Effector memory CD4-positive, alpha-beta T cell (primary cell): ENCODE data around the gene TBC1D23.

ENCODE experiments used
- DNase-seq, 3 donors: peaks; one replicate each; pipeline ENCODE4 v3.0.0-alpha.2; 2020
- H3K27ac ChIP-seq: 2 replicates; pipeline ENCODE4 v1.7.0; 2013; ENCODE audit warnings: mild to moderate bottlenecking, low read length, moderate library complexity; ENCODE audit not compliant: insufficient read depth, poor library complexity, severe bottlenecking
- H3K27me3 ChIP-seq: replicated peaks from 2 replicates; pipeline ENCODE4 v1.7.0; 2013; ENCODE audit warnings: mild to moderate bottlenecking, low read length; ENCODE audit not compliant: insufficient read depth, control insufficient read depth, poor library complexity, severe bottlenecking
- H3K36me3 ChIP-seq: 2 replicates; pipeline ENCODE4 v1.7.0; 2013; ENCODE audit warnings: mild to moderate bottlenecking, low read length, moderate library complexity; ENCODE audit not compliant: control insufficient read depth, insufficient read depth
- H3K4me1 ChIP-seq: 2 replicates; pipeline ENCODE4 v1.7.0; 2013; ENCODE audit warnings: low read length, mild to moderate bottlenecking; ENCODE audit not compliant: control insufficient read depth, insufficient read depth, poor library complexity, severe bottlenecking
- H3K4me3 ChIP-seq: 2 replicates; pipeline ENCODE4 v1.7.0; 2013; ENCODE audit warnings: low read length, low read depth, mild to moderate bottlenecking; ENCODE audit not compliant: insufficient read depth, poor library complexity, severe bottlenecking
- H3K9me3 ChIP-seq: 2 replicates; pipeline ENCODE4 v1.7.0; 2013; ENCODE audit warnings: mild to moderate bottlenecking, low read length, moderate library complexity; ENCODE audit not compliant: control insufficient read depth

The TBC1D23 gene

DNA sequence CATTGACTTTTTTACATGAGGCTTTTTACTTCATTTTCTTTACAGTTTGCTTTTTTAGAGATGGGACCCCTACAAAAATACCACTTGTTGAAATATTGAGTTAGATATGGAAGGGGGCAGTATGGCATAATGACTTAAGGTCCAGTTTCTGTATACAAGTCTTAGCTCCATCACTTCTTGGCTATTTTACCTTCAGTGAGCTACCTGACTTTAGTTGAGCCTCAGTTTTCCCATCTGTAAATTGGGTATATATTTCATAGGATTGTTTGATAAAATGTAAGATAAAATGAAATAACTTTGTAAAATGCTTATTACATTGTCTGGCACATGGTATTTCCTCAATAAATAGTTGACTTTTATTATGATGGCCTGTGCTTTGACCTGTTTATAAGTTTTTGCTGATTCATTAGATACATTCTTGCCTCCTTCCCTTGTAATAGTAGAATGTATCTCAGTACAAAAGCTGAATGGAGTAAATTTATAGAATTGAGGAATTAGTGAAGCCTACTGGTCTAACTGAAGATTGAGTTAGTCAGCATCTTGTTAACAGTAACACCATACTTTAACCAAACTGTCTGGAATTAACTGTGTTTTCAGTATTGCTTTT, 27.6 kb downstream of the TBC1D23 start:
- H3K36me3 ChIP-seq, result peaks cover 15% of the 10 kb centered on the region
- no peak for DNase-seq
- no peaks in the 10 kb centered on the region for H3K4me1 ChIP-seq
- no peaks in the 10 kb centered on the region for H3K9me3 ChIP-seq
- H3K4me3 ChIP-seq, result no peak overlapping the region
- no peaks in the 10 kb centered on the region for H3K27me3 ChIP-seq
- H3K27ac ChIP-seq, result no peak overlapping the region

DNA sequence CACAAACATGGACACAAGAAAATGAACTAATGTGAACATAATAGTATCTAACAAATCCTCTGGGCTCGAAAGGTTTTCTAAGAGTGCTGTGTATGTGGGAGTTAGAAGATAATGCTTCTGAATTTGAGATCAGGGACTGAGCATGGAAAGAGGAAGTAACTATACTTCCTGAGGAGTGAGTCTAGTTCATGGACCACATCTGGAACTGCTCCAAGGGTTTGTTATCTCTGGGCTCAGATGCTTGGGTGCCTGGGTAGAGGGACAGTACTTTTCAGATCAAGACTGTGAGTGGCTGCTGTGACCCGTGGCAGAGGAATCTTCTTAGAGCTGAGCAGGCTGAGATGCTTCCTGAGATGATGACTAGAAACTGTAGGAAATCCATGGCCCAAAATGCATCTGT, 28.5 kb downstream of the TBC1D23 start:
- H3K27ac ChIP-seq, result no peak overlapping the region
- H3K36me3 ChIP-seq, result peaks cover 14% of the 10 kb centered on the region
- no peak for DNase-seq
- no peaks in the 10 kb centered on the region for H3K27me3 ChIP-seq
- H3K4me3 ChIP-seq, result no peak overlapping the region
- H3K4me1 ChIP-seq, result no peaks in the 10 kb centered on the region
- no peaks in the 10 kb centered on the region for H3K9me3 ChIP-seq

DNA sequence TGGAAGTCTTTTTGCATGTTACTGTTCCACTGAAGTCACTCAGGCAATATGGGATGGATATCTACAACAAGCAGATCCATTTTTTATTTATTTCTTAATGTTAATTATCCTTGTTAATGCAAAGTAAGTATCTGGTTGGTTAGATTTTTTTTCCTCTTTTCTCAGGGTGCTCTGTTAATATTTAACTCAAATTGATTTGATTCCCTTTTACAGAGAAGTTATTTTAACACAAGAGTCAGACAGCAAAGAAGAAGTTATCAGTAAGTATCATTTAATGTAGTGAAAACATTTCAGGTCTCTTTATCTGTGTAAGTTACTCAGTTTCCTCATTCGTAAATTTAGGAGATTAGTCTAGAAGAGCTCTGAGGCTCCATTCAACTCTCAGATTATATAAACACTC, 34.3 kb downstream of the TBC1D23 start:
- H3K4me1 ChIP-seq, result no peaks in the 10 kb centered on the region
- no peaks in the 10 kb centered on the region for H3K27me3 ChIP-seq
- peaks cover 25% of the 10 kb centered on the region for H3K36me3 ChIP-seq
- H3K27ac ChIP-seq, result no peak overlapping the region
- DNase-seq, result no peak
- H3K4me3 ChIP-seq, result no peak overlapping the region
- no peaks in the 10 kb centered on the region for H3K9me3 ChIP-seq

DNA sequence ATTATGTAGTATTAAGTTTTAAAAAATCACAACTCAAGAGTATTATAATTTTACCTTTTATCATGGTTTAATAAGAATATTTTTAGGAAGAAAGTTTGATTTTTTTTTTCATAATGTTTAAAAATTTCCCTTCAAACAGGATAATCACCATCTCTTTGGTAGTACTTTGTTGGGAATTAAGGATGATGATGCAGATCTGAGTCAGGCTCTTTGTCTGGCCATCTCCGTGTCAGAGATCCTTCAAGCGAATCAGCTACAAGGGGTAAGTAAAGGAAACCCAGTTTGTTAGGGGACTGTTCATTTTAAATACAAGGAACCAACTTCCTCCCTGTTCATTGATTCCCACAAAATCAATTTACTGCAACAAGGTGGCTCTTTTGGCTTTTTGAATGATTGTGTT, 37.0 kb downstream of the TBC1D23 start:
- no peaks in the 10 kb centered on the region for H3K27me3 ChIP-seq
- no peak for DNase-seq
- H3K4me1 ChIP-seq, result no peaks in the 10 kb centered on the region
- H3K9me3 ChIP-seq, result no peaks in the 10 kb centered on the region
- H3K36me3 ChIP-seq, result peaks cover 22% of the 10 kb centered on the region
- H3K27ac ChIP-seq, result no peak overlapping the region
- H3K4me3 ChIP-seq, result no peak overlapping the region

DNA sequence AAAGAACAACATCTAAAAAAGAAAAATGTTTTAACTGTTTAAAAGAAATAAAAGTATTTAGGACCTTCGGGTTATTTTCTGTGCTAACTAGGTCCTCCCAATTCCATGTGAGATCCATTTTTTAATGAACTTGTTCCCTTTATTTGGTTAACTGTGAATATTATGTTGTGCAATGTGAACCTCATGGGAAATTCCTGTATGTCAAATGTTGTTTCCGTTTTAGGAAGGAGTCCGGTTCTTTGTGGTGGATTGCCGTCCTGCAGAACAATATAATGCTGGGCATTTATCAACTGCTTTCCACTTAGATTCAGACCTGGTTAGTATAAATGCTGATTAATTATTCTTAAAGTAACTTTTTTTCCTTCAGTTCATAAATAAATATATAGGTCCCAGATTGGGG, 38.2 kb downstream of the TBC1D23 start:
- Histone ChIP-seq H3K27ac (no peak overlapping the region), H3K36me3 (peaks cover 22% of the 10 kb centered on the region), H3K4me3 (no peak overlapping the region), H3K4me1 (no peaks in the 10 kb centered on the region), H3K27me3 (no peaks in the 10 kb centered on the region), H3K9me3 (no peaks in the 10 kb centered on the region)
- no peak for DNase-seq

DNA sequence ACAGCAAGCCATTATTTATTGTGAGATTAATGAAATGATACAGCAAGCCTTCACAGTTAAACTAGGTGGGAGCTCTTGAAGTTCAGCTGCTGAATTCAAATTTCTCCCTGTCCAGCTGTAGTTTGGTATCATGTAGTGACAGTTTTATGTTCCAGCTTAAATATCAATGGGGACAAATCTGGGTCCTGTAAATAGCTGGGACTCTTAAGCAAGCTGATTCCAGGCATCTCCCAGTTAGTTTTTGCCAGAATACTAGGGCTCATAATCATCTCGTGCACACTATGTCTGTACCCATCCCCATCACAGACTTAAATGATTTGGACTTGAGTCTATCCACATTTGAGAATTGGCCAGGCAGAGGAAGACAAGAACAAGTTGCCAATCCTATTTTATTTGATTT, 45.9 kb downstream of the TBC1D23 start:
- no peak overlapping the region for H3K4me3 ChIP-seq
- no peak for DNase-seq
- no peaks in the 10 kb centered on the region for H3K9me3 ChIP-seq
- H3K4me1 ChIP-seq, result no peaks in the 10 kb centered on the region
- H3K27me3 ChIP-seq, result no peaks in the 10 kb centered on the region
- no peak overlapping the region for H3K27ac ChIP-seq
- H3K36me3 ChIP-seq, result peaks cover 22% of the 10 kb centered on the region

DNA sequence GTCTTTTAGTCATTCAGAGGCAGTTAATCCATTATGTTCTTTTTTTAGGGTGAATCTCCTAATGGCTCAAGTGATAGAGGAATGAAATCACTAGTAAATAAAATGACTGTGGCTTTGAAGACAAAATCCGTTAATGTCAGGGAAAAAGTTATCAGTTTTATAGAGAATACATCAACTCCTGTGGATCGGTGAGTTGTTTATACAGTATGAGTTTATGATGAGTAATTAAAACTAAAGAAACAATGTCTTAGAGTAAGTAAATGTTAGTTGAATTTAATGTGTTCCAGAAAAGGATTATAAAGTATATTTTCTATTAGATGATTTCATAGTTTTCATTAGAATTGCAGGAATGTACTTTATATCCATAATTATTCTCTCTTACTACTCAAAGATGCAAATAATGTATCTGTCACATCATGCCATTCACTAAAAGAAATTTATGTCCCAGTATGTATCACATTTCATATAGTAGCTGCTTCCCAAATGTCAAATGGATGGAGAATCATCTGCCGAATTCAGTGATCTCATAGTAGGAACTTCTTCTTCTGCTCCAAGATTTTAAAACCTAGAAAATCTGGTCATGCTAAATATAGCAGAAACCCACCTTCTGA, 49.7 kb downstream of the TBC1D23 start:
- DNase-seq, result no peak
- Histone ChIP-seq H3K27ac (no peak overlapping the region), H3K36me3 (peaks cover 25% of the 10 kb centered on the region), H3K27me3 (no peaks in the 10 kb centered on the region), H3K4me3 (no peak overlapping the region), H3K9me3 (no peaks in the 10 kb centered on the region), H3K4me1 (no peaks in the 10 kb centered on the region)

DNA sequence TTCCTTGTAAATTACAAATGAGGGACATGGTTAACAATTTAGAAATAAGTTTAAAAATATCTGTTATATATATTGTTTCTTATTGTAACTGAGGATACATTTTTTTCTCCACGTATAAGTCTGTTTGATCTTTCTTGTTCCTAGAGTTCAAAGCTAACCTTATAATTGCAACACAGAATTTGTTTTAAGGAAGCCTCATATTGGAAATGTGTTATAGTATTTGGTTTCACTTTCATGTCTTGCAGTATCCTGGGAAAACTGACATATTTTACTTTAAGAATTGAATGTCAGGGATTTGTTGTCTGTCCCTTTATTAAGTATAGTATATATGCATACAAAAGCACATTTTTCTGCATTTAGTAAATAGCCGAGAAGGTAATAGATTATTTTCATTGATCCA, 50.2 kb downstream of the TBC1D23 start:
- Histone ChIP-seq H3K27me3 (no peaks in the 10 kb centered on the region), H3K36me3 (peaks cover 20% of the 10 kb centered on the region), H3K9me3 (no peaks in the 10 kb centered on the region), H3K27ac (no peak overlapping the region), H3K4me3 (no peak overlapping the region), H3K4me1 (no peaks in the 10 kb centered on the region)
- no peak for DNase-seq

DNA sequence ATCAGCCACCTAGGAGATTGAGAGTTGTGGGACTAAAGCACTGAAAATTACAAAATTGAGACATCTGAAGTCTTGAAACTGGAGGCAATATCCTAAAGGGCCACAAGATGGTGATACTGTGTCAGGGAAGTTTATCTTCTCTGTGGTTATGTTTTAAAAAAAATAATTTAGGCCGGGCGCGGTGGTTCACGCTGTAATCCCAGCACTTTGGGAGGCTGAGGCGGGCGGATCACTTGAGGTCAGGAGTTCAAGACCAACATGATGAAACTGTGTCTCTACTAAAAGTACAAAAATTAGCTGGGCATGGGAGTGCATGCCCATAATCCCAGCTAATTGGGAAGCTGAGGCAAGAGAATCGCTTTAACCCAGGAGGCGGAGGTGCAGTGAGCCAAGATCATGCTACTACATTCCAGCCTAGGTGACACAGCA, 55.9 kb downstream of the TBC1D23 start:
- Histone ChIP-seq H3K36me3 (peaks cover 18% of the 10 kb centered on the region), H3K9me3 (no peaks in the 10 kb centered on the region), H3K27ac (no peak overlapping the region), H3K4me1 (no peaks in the 10 kb centered on the region), H3K27me3 (no peaks in the 10 kb centered on the region), H3K4me3 (no peak overlapping the region)
- DNase-seq, result peak in 1 of 3 donors; percentile 15

DNA sequence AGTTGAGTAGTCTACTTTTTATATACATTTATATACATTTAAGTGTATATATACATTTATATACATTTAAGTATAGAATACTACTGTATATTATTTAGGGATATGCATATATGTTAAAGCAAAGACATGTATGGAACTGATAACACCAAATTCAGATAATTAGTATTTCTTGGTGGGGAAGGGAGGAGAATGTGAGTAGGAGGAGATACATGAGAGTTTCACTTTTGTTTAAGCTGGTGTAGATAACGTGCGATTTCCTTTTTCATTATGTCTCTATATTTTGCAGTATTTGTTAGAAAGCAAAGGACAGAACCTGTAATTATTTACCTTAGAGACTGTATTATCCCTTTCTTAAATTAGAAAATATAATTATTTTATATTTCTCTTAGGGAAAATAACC, 57.1 kb downstream of the TBC1D23 start:
- no peaks in the 10 kb centered on the region for H3K27me3 ChIP-seq
- DNase-seq, result no peak
- no peaks in the 10 kb centered on the region for H3K4me1 ChIP-seq
- H3K27ac ChIP-seq, result no peak overlapping the region
- no peaks in the 10 kb centered on the region for H3K9me3 ChIP-seq
- H3K4me3 ChIP-seq, result no peak overlapping the region
- H3K36me3 ChIP-seq, result peaks cover 14% of the 10 kb centered on the region
